ENCODE data around the gene MUC6.

The MUC6 gene

DNA sequence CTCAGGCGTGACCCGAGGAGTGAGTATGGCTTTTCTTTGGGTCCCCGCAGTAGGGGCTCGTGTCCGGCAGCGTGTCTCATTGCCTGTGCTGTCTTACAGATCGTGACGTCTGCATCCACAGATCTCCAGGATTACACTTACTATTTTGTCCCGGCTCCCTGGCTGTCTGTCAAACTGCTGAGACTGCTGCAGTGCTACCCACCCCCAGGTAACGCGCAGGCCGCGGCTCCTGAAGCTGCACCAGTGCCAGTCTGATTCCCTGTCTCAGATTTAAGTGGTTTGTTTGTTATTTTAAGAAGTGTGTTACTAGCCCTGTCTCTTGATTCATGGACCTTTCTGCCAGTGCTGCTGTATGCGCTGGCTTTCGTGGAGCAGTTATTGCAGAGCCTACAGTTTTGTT lies 52.0 kb downstream of the MUC6 start:
- H3K36me3 ChIP-seq (ENCODE audit: control insufficient read depth in 2 of 2, insufficient read depth in 1 of 2, low read length in 2 of 2): peaks cover 4 to 79% of the 10 kb centered on the region in 2 experiments; a peak in 2 of 3 replicates
- CTCF ChIA-PET: no interaction called here
- POLR2A ChIA-PET: no interaction called here

DNA sequence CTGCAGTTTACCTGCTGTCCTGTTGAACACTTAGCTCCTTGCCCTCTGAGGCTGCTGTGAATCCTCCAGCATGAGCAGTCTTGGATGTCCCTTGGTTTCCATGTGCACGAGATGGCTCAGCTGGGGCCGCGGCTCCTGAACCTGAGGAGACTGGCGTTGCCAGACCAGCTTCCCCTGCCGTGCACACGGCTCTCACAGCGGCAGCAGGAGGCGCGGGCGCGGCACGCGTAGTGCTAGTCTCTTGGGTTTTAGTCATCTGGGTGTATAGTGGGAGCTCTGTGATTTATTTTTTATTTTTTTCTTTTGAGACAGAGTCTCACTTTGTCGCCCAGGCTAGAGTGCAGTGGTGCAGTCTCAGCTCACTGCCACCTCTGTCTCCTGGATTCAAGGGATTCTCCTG lies 54.8 kb downstream of the MUC6 start:
- ChIA-PET POLR2A (no interaction called here), CTCF (no interaction called here)
- no peaks in the 10 kb centered on the region for H3K4me1 ChIP-seq (ENCODE audit: control insufficient read depth, insufficient read depth, low read length)
- H3K36me3 ChIP-seq (ENCODE audit: control insufficient read depth in 2 of 2, insufficient read depth in 1 of 2, low read length in 2 of 2): peaks cover 4 to 81% of the 10 kb centered on the region in 2 experiments; a peak in 2 of 3 replicates
- no peak for TF ChIP-seq ZNF23 (tag by site-specific recombination; IDR thresholded peaks at IDR 0.05; ENCODE audit: borderline replicate concordance)
- TF ChIP-seq, protein P1, sequence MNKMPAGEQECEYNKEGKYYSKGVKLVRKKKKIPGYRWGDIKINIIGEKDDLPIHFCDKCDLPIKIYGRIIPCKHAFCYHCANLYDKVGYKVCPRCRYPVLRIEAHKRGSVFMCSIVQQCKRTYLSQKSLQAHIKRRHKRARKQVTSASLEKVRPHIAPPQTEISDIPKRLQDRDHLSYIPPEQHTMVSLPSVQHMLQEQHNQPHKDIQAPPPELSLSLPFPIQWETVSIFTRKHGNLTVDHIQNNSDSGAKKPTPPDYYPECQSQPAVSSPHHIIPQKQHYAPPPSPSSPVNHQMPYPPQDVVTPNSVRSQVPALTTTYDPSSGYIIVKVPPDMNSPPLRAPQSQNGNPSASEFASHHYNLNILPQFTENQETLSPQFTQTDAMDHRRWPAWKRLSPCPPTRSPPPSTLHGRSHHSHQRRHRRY (tag by site-specific recombination; IDR thresholded peaks at IDR 0.05): no peak
- TF ChIP-seq ZNF19 (tag by site-specific recombination; IDR thresholded peaks at IDR 0.05; ENCODE audit: low read depth): no peak
- TF ChIP-seq, protein P2, sequence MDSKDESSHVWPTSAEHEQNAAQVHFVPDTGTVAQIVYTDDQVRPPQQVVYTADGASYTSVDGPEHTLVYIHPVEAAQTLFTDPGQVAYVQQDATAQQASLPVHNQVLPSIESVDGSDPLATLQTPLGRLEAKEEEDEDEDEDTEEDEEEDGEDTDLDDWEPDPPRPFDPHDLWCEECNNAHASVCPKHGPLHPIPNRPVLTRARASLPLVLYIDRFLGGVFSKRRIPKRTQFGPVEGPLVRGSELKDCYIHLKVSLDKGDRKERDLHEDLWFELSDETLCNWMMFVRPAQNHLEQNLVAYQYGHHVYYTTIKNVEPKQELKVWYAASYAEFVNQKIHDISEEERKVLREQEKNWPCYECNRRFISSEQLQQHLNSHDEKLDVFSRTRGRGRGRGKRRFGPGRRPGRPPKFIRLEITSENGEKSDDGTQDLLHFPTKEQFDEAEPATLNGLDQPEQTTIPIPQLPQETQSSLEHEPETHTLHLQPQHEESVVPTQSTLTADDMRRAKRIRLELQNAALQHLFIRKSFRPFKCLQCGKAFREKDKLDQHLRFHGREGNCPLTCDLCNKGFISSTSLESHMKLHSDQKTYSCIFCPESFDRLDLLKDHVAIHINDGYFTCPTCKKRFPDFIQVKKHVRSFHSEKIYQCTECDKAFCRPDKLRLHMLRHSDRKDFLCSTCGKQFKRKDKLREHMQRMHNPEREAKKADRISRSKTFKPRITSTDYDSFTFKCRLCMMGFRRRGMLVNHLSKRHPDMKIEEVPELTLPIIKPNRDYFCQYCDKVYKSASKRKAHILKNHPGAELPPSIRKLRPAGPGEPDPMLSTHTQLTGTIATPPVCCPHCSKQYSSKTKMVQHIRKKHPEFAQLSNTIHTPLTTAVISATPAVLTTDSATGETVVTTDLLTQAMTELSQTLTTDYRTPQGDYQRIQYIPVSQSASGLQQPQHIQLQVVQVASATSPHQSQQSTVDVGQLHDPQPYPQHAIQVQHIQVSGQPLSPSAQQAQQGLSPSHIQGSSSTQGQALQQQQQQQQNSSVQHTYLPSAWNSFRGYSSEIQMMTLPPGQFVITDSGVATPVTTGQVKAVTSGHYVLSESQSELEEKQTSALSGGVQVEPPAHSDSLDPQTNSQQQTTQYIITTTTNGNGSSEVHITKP (tag by site-specific recombination; IDR thresholded peaks at IDR 0.05): no peak
- TF ChIP-seq, protein P3, sequence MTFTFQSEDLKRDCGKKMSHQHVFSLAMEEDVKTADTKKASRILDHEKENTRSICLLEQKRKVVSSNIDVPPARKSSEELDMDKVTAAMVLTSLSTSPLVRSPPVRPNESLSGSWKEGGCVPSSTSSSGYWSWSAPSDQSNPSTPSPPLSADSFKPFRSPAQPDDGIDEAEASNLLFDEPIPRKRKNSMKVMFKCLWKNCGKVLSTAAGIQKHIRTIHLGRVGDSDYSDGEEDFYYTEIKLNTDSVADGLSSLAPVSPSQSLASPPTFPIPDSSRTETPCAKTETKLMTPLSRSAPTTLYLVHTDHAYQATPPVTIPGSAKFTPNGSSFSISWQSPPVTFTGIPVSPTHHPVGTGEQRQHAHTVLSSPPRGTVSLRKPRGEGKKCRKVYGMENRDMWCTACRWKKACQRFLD (tag by site-specific recombination; IDR thresholded peaks at IDR 0.05): no peak
- no peak for TF ChIP-seq ZNF416 (tag by site-specific recombination; IDR thresholded peaks at IDR 0.05)
- TF ChIP-seq, protein P4, sequence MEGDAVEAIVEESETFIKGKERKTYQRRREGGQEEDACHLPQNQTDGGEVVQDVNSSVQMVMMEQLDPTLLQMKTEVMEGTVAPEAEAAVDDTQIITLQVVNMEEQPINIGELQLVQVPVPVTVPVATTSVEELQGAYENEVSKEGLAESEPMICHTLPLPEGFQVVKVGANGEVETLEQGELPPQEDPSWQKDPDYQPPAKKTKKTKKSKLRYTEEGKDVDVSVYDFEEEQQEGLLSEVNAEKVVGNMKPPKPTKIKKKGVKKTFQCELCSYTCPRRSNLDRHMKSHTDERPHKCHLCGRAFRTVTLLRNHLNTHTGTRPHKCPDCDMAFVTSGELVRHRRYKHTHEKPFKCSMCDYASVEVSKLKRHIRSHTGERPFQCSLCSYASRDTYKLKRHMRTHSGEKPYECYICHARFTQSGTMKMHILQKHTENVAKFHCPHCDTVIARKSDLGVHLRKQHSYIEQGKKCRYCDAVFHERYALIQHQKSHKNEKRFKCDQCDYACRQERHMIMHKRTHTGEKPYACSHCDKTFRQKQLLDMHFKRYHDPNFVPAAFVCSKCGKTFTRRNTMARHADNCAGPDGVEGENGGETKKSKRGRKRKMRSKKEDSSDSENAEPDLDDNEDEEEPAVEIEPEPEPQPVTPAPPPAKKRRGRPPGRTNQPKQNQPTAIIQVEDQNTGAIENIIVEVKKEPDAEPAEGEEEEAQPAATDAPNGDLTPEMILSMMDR (tag by site-specific recombination; IDR thresholded peaks at IDR 0.05): no peak
- no peak for TF ChIP-seq ZNF175 (tag by site-specific recombination; IDR thresholded peaks at IDR 0.05)
- TF ChIP-seq ZNF202 (tag by site-specific recombination; IDR thresholded peaks at IDR 0.05; ENCODE audit: borderline replicate concordance): no peak
- no peak for TF ChIP-seq SALL2 (tag by site-specific recombination; IDR thresholded peaks at IDR 0.05; ENCODE audit: borderline replicate concordance)
- no peak overlapping the region for H3K4me3 ChIP-seq (ENCODE audit: low read depth, low read length)
- H3K27ac ChIP-seq (ENCODE audit: extremely low read depth, low read depth, low read length): no peak overlapping the region
- no peaks in the 10 kb centered on the region for H3K9me3 ChIP-seq (ENCODE audit: control insufficient read depth, insufficient read depth, low read depth, low read length)

More for the DNA sequence above, 52.0 kb downstream of the MUC6 start:
- Histone ChIP-seq H3K4me1 (ENCODE audit: control insufficient read depth, insufficient read depth, low read length) (no peaks in the 10 kb centered on the region), H3K27ac (ENCODE audit: extremely low read depth, low read depth, low read length) (no peak overlapping the region), H3K4me3 (ENCODE audit: low read depth, low read length) (no peak overlapping the region), H3K9me3 (ENCODE audit: control insufficient read depth, insufficient read depth, low read depth, low read length) (no peaks in the 10 kb centered on the region)
- TF ChIP-seq SETDB1 (IDR thresholded peaks at IDR 0.05; ENCODE audit: insufficient read length, low read length) (no peak), ZNF791 (tag by site-specific recombination; IDR thresholded peaks at IDR 0.05) (no peak), ZNF175 (tag by site-specific recombination; IDR thresholded peaks at IDR 0.05) (no peak)
